Nephron progenitor cell (in vitro differentiated cells): ENCODE measurements around the gene USP3.

Experiments
- DNase-seq: peaks from one replicate; pipeline ENCODE4 v3.0.0; 2021
- H3K27ac Mint-ChIP-seq: 2 replicates; pipeline ENCODE4 v1.8.0; 2021; ENCODE audit warnings: mild to moderate bottlenecking, moderate library complexity, mixed read lengths
- H3K27me3 Mint-ChIP-seq: 2 replicates; pipeline ENCODE4 v1.8.0; 2021; ENCODE audit warnings: mild to moderate bottlenecking, low read depth, mixed read lengths; ENCODE audit not compliant: poor library complexity
- H3K36me3 Mint-ChIP-seq: 2 replicates; pipeline ENCODE4 v1.8.0; 2021; ENCODE audit warnings: low read depth, mixed read lengths
- H3K4me1 Mint-ChIP-seq: 2 replicates; pipeline ENCODE4 v1.8.0; 2021; ENCODE audit warnings: mixed read lengths
- H3K4me3 Mint-ChIP-seq: 2 replicates; pipeline ENCODE4 v1.8.0; 2021; ENCODE audit warnings: mild to moderate bottlenecking, moderate library complexity, mixed read lengths
- H3K9me3 Mint-ChIP-seq: 2 replicates; pipeline ENCODE4 v1.8.0; 2021; ENCODE audit warnings: mild to moderate bottlenecking, moderate library complexity, mixed read lengths
- CTCF ChIP-seq: fragments of 200-600 bp; sonication (generic); IDR thresholded peaks from 2 replicates; pipeline ENCODE4 v1.5.0; 2021; ENCODE audit warnings: antibody characterized with exemption

Gene USP3

GRCh38 chr15:63595065-63595464 is 90.7 kb downstream of the USP3 start:
- TF ChIP-seq CTCF, result no peak
- H3K27me3 Mint-ChIP-seq, result peaks cover 4% of the 10 kb centered on the region
- DNase-seq, result no peak
- peaks cover 42% of the 10 kb centered on the region for H3K4me1 Mint-ChIP-seq
- peaks cover 40% of the 10 kb centered on the region for H3K36me3 Mint-ChIP-seq
- H3K4me3 Mint-ChIP-seq, result no peak overlapping the region
- peak overlapping the region; percentile 68 for H3K27ac Mint-ChIP-seq
- no peaks in the 10 kb centered on the region for H3K9me3 Mint-ChIP-seq

GRCh38 chr15:63595688-63596087 is 91.3 kb downstream of the USP3 start:
- Mint-ChIP-seq H3K9me3 (no peaks in the 10 kb centered on the region), H3K4me3 (no peak overlapping the region), H3K27ac (peak overlapping the region; percentile 9), H3K4me1 (peaks cover 44% of the 10 kb centered on the region), H3K27me3 (peaks cover 4% of the 10 kb centered on the region), H3K36me3 (peaks cover 34% of the 10 kb centered on the region)
- no peak for TF ChIP-seq CTCF
- no peak for DNase-seq

GRCh38 chr15:63596676-63597037 is 92.3 kb downstream of the USP3 start:
- peaks cover 25% of the 10 kb centered on the region for H3K36me3 Mint-ChIP-seq
- peak overlapping the region; percentile 81 for H3K27ac Mint-ChIP-seq
- no peak for DNase-seq
- peaks cover 4% of the 10 kb centered on the region for H3K27me3 Mint-ChIP-seq
- H3K4me3 Mint-ChIP-seq, result peak overlapping the region; percentile 51
- H3K4me1 Mint-ChIP-seq, result peaks cover 46% of the 10 kb centered on the region
- no peak for TF ChIP-seq CTCF
- H3K9me3 Mint-ChIP-seq, result no peaks in the 10 kb centered on the region

- peak within 1 kb of the TSS; percentile 81 for H3K27ac Mint-ChIP-seq
These were observed 92.8 kb downstream of the USP3 start, which contains the start of gene FBXL22 for GRCh38 chr15:63597038-63597790. Gene FBXL22, plus strand, starts transcription at chr15:63597387. Its CDS starts 6 bp downstream, at chr15:63597393.

GRCh38 chr15:63597821-63598220 is 93.4 kb downstream of the USP3 start:
- no peak for DNase-seq
- Mint-ChIP-seq H3K9me3 (no peaks in the 10 kb centered on the region), H3K4me1 (peaks cover 57% of the 10 kb centered on the region), H3K4me3 (no peak overlapping the region), H3K27ac (no peak overlapping the region), H3K27me3 (peaks cover 16% of the 10 kb centered on the region), H3K36me3 (peaks cover 19% of the 10 kb centered on the region)
- TF ChIP-seq CTCF, result no peak

More at GRCh38 chr15:63597038-63597790, 92.8 kb downstream of the USP3 start, which contains the start of gene FBXL22:
- H3K9me3 Mint-ChIP-seq, result no peaks in the 10 kb centered on the region
- DNase-seq, result no peak
- peaks cover 52% of the 10 kb centered on the region for H3K4me1 Mint-ChIP-seq
- H3K4me3 Mint-ChIP-seq, result peak within 1 kb of the TSS; percentile 51
- H3K27me3 Mint-ChIP-seq, result peaks cover 10% of the 10 kb centered on the region
- no peak for TF ChIP-seq CTCF
- H3K36me3 Mint-ChIP-seq, result peaks cover 22% of the 10 kb centered on the region
